T-cell (primary cell): ENCODE data around the gene RPUSD3. TPM values are rescaled to one million over a fixed set of nuclear protein-coding genes. Genes with fewer than 3 reads are reported as not detected.

Experiments
- ATAC-seq, 4 experiments: fragments of 200-7000 bp in 3 of 4; fragments of 150-1000 bp in 1 of 4; cut with Tn5 transposase; replicated peaks in 1 of 4; 1 replicate in 3 of 4; 2 replicates in 1 of 4; pipeline ENCODE4 v1.10.0; 2021; ENCODE audit warnings: moderate library complexity in 3 of 4, mild to moderate bottlenecking in 2 of 4, moderate number of reproducible peaks in 1 of 4
- CTCF ChIA-PET, 2 donors: fragments of 300-600 bp; sonication (Branson Sonifier 250); formaldehyde crosslinking; loops; one replicate each; lab custom pipeline; 2022; ENCODE audit warnings: antibody characterized with exemption in 2 of 2; lab: Charles Lee
- POLR2A ChIA-PET, 2 donors: fragments of 300-600 bp; sonication (Branson Sonifier 250); formaldehyde crosslinking; loops; one replicate each; lab custom pipeline; 2022; ENCODE audit warnings: antibody characterized with exemption in 2 of 2; lab: Charles Lee
- DNase-seq, 35 experiments: peaks; one replicate each; pipeline versions ENCODE4 v3.0.0 to v3.0.0-alpha.2; 2013 to 2023
- H3K27ac ChIP-seq: one replicate; pipeline ENCODE4 v1.5.1; 2013; ENCODE audit warnings: low read length
- H3K27me3 ChIP-seq, 2 experiments: replicated peaks in 1 of 2; 1 replicate in 1 of 2; 2 replicates in 1 of 2; pipeline versions ENCODE4 v1.6.1 to v1.7.0; 2013; ENCODE audit warnings: low read length in 1 of 2, mixed read lengths in 1 of 2; ENCODE audit not compliant: control insufficient read depth in 2 of 2, insufficient read depth in 2 of 2; ENCODE audit errors: extremely low read depth in 1 of 2
- H3K36me3 ChIP-seq, 2 donors: 1 replicate in 1 of 2; 2 replicates in 1 of 2; pipeline versions ENCODE4 v1.6.1 to v1.7.0; 2013; ENCODE audit warnings: low read length in 1 of 2; ENCODE audit not compliant: control insufficient read depth in 2 of 2, insufficient read depth in 1 of 2; ENCODE audit errors: extremely low read depth in 1 of 2
- H3K4me1 ChIP-seq, 2 experiments: 1 replicate in 1 of 2; 2 replicates in 1 of 2; pipeline versions ENCODE4 v1.6.1 to v1.7.0; 2013; ENCODE audit warnings: low read length in 2 of 2, mixed read lengths in 1 of 2; ENCODE audit not compliant: insufficient read depth in 2 of 2, control insufficient read depth in 1 of 2; ENCODE audit errors: extremely low read depth in 1 of 2
- H3K4me3 ChIP-seq, 2 donors: 1 replicate in 1 of 2; 2 replicates in 1 of 2; pipeline versions ENCODE4 v1.5.1 to v1.7.0; 2013; ENCODE audit warnings: mild to moderate bottlenecking in 2 of 2, low read length in 1 of 2, moderate library complexity in 1 of 2; ENCODE audit not compliant: control insufficient read depth in 1 of 2; ENCODE audit errors: extremely low read depth in 1 of 2
- H3K9me3 ChIP-seq: 2 replicates; pipeline ENCODE4 v1.7.0; 2013
- H3K27ac Mint-ChIP-seq, 2 donors: one replicate each; pipeline ENCODE4 v1.8.0; 2020 to 2021; ENCODE audit warnings: mild to moderate bottlenecking in 2 of 2, mixed read lengths in 2 of 2
- H3K27me3 Mint-ChIP-seq, 2 donors: one replicate each; pipeline ENCODE4 v1.8.0; 2021 to 2022; ENCODE audit warnings: mixed read lengths in 2 of 2
- H3K36me3 Mint-ChIP-seq: one replicate; pipeline ENCODE4 v1.8.0; 2021; ENCODE audit warnings: mixed read lengths
- H3K4me1 Mint-ChIP-seq, 3 donors: one replicate each; pipeline ENCODE4 v1.8.0; 2020 to 2022; ENCODE audit warnings: mixed read lengths in 3 of 3, mild to moderate bottlenecking in 1 of 3
- H3K4me3 Mint-ChIP-seq, 3 donors: one replicate each; pipeline ENCODE4 v1.8.0; 2020 to 2022; ENCODE audit warnings: mild to moderate bottlenecking in 3 of 3, mixed read lengths in 3 of 3, moderate library complexity in 3 of 3
- H3K9me3 Mint-ChIP-seq, 3 donors: one replicate each; pipeline ENCODE4 v1.8.0; 2020 to 2022; ENCODE audit warnings: mixed read lengths in 3 of 3
- WGBS: methylation state at CpG from one replicate; pipeline ENCODE4 v1.1.5; 2013; ENCODE audit warnings: missing lambda C conversion rate; ENCODE audit not compliant: insufficient coverage; 5-methylcytosine and 5-hydroxymethylcytosine counted together
- total RNA-seq, 35 experiments: library from RNA in 6 of 35; stranded (reverse) in 6 of 35; fragments of 120-200 nt in 1 of 35; gene quantifications; one replicate each; pipeline versions ENCODE4 v1.2.1 to v1.2.4 and lab custom pipeline; 2013 to 2026

The RPUSD3 gene
- total RNA-seq, 5 donors from 2014 or later (not counting 1 experiment from before 2014, with no cell fraction given): 23.6 to 70.5 (median 64.7) TPM

DNA sequence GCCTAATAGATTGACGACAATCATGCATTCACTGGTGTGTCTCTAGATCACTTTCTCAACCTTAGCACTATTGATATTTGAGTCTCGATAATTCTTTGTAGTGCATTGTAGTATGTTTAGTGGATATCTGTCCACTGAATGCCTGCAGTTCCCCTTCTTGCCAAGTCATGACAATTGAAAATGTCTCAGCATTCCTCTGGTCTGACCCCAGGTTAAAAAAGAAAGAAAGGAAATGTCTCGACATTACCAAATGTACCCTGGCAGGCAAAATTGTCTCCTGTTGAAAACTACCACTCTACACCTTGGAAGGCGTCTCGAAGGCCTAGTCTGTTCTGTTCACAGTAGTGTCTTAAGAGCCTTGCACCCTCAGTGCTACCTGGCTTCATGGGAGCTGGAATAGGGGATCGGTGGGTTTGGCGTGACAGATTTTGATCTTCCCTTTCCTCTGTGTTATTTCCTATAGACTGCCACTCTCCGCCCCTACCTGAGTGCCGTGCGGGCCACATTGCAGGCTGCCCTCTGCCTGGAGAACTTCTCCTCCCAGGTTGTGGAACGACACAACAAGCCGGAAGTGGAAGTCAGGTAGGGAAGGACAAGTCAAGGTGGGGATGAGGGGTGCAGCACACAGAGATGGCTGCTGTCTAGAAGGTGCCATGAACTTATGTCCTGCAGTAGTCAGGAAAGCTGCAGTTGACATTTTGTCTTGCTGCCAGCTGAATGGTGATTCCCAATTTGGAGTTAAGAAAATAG lies 46.4 kb downstream of the RPUSD3 start:
- H3K27me3 Mint-ChIP-seq: no peaks in the 10 kb centered on the region
- H3K27ac Mint-ChIP-seq: peak overlapping the region; percentile 31 to 71
- H3K9me3 Mint-ChIP-seq: no peaks in the 10 kb centered on the region
- H3K9me3 ChIP-seq: no peaks in the 10 kb centered on the region
- POLR2A ChIA-PET: no interaction called here
- H3K4me3 ChIP-seq: no peak overlapping the region
- CTCF ChIA-PET: interaction anchor here in 1 of 2 donors (0.7 kb wide), 2 partner anchors 11 to 443 kb away, joined by 4 to 5 read pairs; no protein-coding TSS in a partner anchor
- H3K27me3 ChIP-seq: no peaks in the 10 kb centered on the region
- DNase-seq: no peak
- ATAC-seq: no peak
- H3K36me3 Mint-ChIP-seq: peaks cover 31% of the 10 kb centered on the region
- peaks cover 11 to 34% of the 10 kb centered on the region in 2 experiments for H3K4me1 ChIP-seq
- H3K36me3 ChIP-seq: peaks cover 6 to 63% of the 10 kb centered on the region in 2 donors
- peaks cover 50% of the 10 kb centered on the region in 3 donors for H3K4me1 Mint-ChIP-seq
- H3K27ac ChIP-seq: no peak overlapping the region
- 100% methylated on average over 2 of the region's 12 CpGs for WGBS
- H3K4me3 Mint-ChIP-seq: no peak overlapping the region

DNA sequence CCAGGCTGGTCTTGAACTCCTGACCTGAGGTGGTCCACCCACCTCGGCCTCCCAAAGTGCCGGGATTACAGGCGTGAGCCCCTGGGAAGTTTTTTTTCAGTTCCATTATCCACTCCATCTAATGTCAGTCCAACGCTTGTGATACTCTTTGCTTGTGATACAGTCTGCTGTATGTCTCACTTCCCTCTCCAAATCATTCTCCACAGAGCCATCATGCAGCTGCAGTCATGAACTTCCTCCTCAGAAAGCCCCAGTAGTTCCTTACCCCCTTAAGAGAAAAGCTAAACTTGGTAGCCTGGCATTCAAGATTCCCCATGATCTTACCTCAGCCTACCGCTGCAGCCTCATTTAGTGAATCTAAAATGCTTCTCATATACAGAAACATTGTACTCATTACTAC lies 48.6 kb downstream of the RPUSD3 start:
- peak overlapping the region; percentile 0 to 80 for H3K27ac Mint-ChIP-seq
- 100% methylated on average over 2 of the region's 5 CpGs for WGBS
- ATAC-seq (no peak), DNase-seq (no peak)
- peaks cover 34% of the 10 kb centered on the region for H3K36me3 Mint-ChIP-seq
- Histone ChIP-seq H3K4me3 (no peak overlapping the region), H3K9me3 (no peaks in the 10 kb centered on the region), H3K4me1 (peaks cover 26 to 52% of the 10 kb centered on the region in 2 experiments), H3K27me3 (no peaks in the 10 kb centered on the region), H3K27ac (no peak overlapping the region), H3K36me3 (peaks cover 6 to 55% of the 10 kb centered on the region in 2 donors)
- H3K27me3 Mint-ChIP-seq: no peaks in the 10 kb centered on the region
- ChIA-PET CTCF (interaction anchor here (0.5 to 0.6 kb wide), 2 partner anchors 15 to 19 kb away, joined by 3 read pairs; partner anchors contain the start of gene TTLL3 (in 1 of the 2)), POLR2A (interaction anchor here in 1 of 2 donors (0.7 kb wide), 1 partner anchor 9 kb away, joined by 3 read pairs; no protein-coding TSS in a partner anchor)
- no peaks in the 10 kb centered on the region for H3K9me3 Mint-ChIP-seq
- H3K4me3 Mint-ChIP-seq: peak overlapping the region; percentile 62 to 95 (median 66)
- peaks cover 69% of the 10 kb centered on the region in 3 donors for H3K4me1 Mint-ChIP-seq

DNA sequence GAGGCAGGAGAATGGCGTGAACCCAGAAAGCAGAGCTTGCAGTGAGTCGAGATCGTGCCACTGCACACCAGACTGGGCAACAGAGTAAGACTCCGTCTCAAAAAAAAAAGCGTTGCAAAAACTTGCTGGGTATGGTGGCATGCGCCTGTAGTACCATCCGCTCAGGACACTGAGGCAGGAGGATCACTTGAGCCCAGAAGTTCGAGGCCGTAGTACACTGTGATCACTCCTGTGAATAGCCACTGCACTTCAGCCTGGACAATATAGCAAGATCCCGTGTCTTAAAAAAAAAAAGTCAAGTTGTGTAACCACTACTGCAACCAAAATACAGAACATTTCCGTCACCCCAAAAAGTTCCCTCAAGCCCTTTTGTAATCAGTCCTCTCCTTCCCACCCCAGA lies 49.4 kb downstream of the RPUSD3 start:
- H3K27me3 ChIP-seq: no peaks in the 10 kb centered on the region
- peaks cover 6 to 54% of the 10 kb centered on the region in 2 donors for H3K36me3 ChIP-seq
- H3K36me3 Mint-ChIP-seq: peaks cover 31% of the 10 kb centered on the region
- H3K27ac ChIP-seq: no peak overlapping the region
- H3K4me1 Mint-ChIP-seq: peaks cover 69 to 76% (median 71%) of the 10 kb centered on the region in 3 donors
- H3K27me3 Mint-ChIP-seq: no peaks in the 10 kb centered on the region
- CTCF ChIA-PET: no interaction called here
- POLR2A ChIA-PET: no interaction called here
- DNase-seq (no peak), ATAC-seq (no peak)
- H3K4me3 Mint-ChIP-seq: peak overlapping the region; percentile 95 to 99 (median 96)
- no peaks in the 10 kb centered on the region for H3K9me3 ChIP-seq
- H3K9me3 Mint-ChIP-seq: no peaks in the 10 kb centered on the region
- no peak overlapping the region for H3K4me3 ChIP-seq
- peaks cover 26 to 55% of the 10 kb centered on the region in 2 experiments for H3K4me1 ChIP-seq
- WGBS: 93% methylated on average over 10 of the region's 11 CpGs
- peak overlapping the region; percentile 40 to 100 for H3K27ac Mint-ChIP-seq

DNA sequence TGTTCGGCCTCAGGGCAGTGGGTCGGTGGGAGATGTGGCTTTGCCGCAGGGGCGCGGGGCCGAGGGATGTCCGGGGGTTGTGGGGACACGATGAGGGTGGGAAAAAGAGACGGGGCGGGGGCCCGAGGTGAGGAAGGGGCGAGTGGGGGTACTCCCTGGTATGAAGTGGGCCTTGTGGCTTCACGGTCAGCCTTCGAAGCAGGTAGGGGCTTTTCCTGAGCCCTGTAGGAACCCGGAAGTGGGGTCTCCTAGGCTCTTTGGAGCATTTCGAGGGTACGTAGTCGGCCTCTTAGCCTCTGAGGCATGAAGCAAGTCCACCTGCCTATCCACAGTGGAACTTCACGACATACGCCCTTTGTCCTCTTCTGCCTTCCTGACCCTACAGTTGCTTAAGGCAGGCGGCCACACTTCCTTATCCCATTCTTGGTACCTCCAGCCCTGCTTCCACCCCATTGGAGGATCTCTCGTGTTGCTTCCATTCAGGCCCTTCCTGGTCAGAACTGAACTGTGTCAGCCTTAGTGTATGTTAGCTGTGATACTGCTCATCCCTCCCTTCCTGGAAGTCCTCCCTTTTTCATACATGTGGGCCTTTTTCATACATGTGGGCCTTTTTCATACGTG lies 50.5 kb downstream of the RPUSD3 start:
- no peaks in the 10 kb centered on the region for H3K27me3 ChIP-seq
- ChIA-PET POLR2A (interaction anchor here (0.5 to 1.1 kb wide), 7 partner anchors 10 to 111 kb away, joined by 3 to 10 read pairs (median 4); partner anchors contain the start of genes JAGN1 (in 1 of the 2) and OGG1 (in 1 of the 2)), CTCF (interaction anchor here (0.6 to 1.4 kb wide), 10 partner anchors 15 to 470 kb away, joined by 3 to 9 read pairs (median 3); partner anchors contain the start of gene MTMR14 (in 1 of the 2))
- no peaks in the 10 kb centered on the region for H3K27me3 Mint-ChIP-seq
- H3K4me3 ChIP-seq: peak overlapping the region; percentile 82 to 92
- peaks cover 35% of the 10 kb centered on the region for H3K36me3 Mint-ChIP-seq
- WGBS: 1% methylated on average over 19 of the region's 23 CpGs
- DNase-seq (peak in 4 of 35 experiments; percentile 13 to 52 (median 20)), ATAC-seq (no peak)
- H3K4me3 Mint-ChIP-seq: peak overlapping the region; percentile 95 to 99 (median 96)
- peak overlapping the region; percentile 87 for H3K27ac ChIP-seq
- H3K27ac Mint-ChIP-seq: peak overlapping the region; percentile 100
- peaks cover 6 to 50% of the 10 kb centered on the region in 2 donors for H3K36me3 ChIP-seq
- H3K4me1 Mint-ChIP-seq: peaks cover 71 to 79% (median 74%) of the 10 kb centered on the region in 3 donors
- no peaks in the 10 kb centered on the region for H3K9me3 Mint-ChIP-seq
- no peaks in the 10 kb centered on the region for H3K9me3 ChIP-seq
- peaks cover 26 to 54% of the 10 kb centered on the region in 2 experiments for H3K4me1 ChIP-seq

DNA sequence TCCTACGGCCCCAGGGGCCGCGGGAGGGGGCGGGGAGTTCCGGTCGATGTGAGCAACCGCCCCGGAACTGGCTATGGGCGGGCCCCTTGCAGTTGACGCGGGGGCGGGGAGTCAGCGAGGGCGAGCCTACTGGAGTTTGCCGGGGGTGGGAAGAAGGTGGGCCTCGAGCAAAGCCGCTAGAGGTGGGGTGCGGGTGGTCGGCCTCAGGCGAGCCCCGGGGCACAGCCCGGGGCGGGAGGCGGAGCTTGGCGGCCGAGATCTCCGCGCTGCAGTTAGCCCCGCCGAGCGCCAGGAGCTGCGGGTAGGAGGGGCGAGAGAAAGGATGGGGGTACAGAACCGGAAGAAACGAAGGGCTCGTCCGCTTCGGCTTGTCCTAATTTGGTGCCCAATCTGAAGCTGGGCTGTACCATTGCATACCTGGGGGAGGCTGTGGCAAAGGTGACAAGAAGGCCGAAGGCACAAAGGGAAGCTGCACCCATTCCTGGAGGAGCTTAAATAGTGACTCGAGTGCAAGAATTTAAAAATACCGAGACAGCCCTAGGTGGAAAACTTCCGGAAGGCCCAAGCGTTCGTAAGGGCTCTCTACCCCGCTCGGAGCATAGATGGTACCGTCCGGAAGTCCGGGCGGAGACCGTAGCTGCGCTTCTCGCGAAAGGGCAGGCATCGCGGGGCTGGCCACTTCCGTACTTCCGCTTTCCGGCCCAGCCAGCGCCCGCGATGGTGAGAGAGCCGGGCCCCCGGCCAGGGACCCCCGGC lies 51.2 kb downstream of the RPUSD3 start, which contains the start of the genes ARPC4 and TADA3:
Gene ARPC4 (plus strand): TSS at position 678 of the 756 bp plus-strand sequence. CDS start 40 bp downstream, at position 718.
Gene TADA3 (minus strand): TSS at position 69 of the 756 bp plus-strand sequence. CDS start 1,007 bp downstream, outside the sequence.
- Histone ChIP-seq H3K27ac (peak within 1 kb of the TSS; percentile 87), H3K4me3 (peak within 1 kb of the TSS; percentile 82 to 92), H3K36me3 (peaks cover 4 to 49% of the 10 kb centered on the region in 2 donors), H3K4me1 (peaks cover 29 to 57% of the 10 kb centered on the region in 2 experiments), H3K27me3 (no peaks in the 10 kb centered on the region), H3K9me3 (no peaks in the 10 kb centered on the region)
- peak within 1 kb of the TSS; percentile 95 to 99 (median 96) for H3K4me3 Mint-ChIP-seq
- H3K27me3 Mint-ChIP-seq: no peaks in the 10 kb centered on the region
- ChIA-PET CTCF (interaction anchor here (0.5 to 1.4 kb wide), 12 partner anchors 8 to 471 kb away, joined by 3 to 9 read pairs (median 3); partner anchors contain the start of gene MTMR14 (in 1 of the 2)), POLR2A (interaction anchor here (0.5 to 1.1 kb wide), 7 partner anchors 11 to 112 kb away, joined by 3 to 10 read pairs (median 4); partner anchors contain the start of genes JAGN1 (in 1 of the 2) and OGG1 (in 1 of the 2))
- H3K4me1 Mint-ChIP-seq: peaks cover 70 to 76% (median 73%) of the 10 kb centered on the region in 3 donors
- DNase-seq (peak; percentile 78 to 95 (median 89)), ATAC-seq (peak; percentile 84 to 89 (median 86))
- no peaks in the 10 kb centered on the region for H3K9me3 Mint-ChIP-seq
- H3K36me3 Mint-ChIP-seq: peaks cover 34% of the 10 kb centered on the region
- WGBS: 0% methylated on average over 63 of the region's 65 CpGs
- H3K27ac Mint-ChIP-seq: peak within 1 kb of the TSS; percentile 100
